HG03066 (cell line): Measurements from ENCODE around the gene RTN4RL1.
"Not testable (repeated sequence)": the region's sequence is repeated elsewhere in the genome, so short reads cannot be mapped to it uniquely, and the experiment has no call there.

Experiments used
- ATAC-seq: cut with Tn5 transposase; IDR thresholded peaks from one replicate; pipeline ENCODE4 v1.9.1; 2021; ENCODE audit warnings: low read depth; ENCODE audit not compliant: unreplicated experiment

RTN4RL1 gene

GRCh38 chr17:2027528-2028233, 2.5 kb upstream of the RTN4RL1 start:
- no peak for ATAC-seq

- ATAC-seq: no peak
Observed at GRCh38 chr17:2025622-2026309, 632 bp upstream of the RTN4RL1 start.

- ATAC-seq: no peak
Observed at GRCh38 chr17:2024572-2025219, 438 bp downstream of the RTN4RL1 start.

DNA sequence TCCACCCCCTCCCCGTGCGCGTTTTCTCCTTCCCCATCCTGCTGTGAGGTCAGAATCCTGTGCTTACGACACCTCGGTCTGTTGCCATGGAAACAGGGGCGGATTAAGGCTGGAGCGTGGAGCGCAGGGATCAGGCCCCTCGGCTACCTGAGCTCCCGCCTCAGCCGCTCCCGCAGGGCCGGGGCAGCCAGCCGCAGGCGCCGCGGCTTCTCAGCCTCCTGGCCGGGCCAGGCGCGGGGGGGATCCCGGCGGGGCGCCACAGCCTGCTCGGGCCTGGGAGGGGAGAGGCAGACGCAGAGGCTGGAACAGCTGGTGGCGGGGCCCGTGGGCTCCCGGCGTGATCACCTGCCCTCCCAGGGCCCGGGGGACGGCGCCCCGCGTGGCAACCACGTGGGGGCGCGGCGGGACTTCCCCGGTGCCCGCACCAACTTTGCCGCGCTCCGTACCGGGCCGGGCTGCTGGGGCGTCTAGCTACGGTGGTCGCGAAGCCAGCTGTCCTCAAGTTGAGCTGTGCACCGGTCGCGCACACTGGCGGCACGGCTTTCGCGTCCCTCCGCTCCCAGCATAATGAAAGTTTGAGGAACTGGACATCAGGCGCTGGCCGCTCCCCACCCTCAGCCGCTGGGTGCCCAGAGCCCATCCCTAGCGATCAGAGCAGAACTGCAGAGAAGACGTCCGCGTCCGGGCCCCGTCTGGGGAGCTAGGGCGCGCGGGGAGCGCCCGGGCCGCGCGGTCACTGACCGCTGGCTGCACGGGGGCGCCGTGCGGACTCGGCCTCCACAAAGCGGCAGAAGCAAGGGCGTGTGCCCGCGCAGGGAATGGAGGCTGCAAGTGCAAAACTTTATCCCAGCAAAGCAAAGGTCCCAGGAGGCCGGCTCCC, 1.2 kb downstream of the RTN4RL1 start:
- no peak for ATAC-seq

DNA sequence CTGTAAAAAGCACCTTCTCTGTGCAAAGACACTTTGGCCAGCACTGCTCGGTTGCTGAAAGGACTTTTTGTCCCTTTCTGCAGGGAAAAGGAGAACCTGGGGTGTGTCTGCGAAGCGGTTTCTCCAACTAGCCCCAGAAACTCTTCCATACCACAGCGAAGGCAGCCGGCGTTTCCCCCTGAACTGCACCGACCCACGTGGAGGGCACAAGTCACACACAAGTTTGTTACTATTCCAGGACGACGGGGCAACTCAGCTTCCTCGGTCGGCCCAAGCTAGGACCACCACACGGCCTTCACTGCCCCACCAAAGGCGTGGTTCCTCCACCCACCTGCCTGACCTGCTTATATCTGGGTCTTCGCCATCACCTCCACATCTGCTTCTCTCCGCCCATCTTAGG, 1.9 kb downstream of the RTN4RL1 start:
- no peak for ATAC-seq

- ATAC-seq: no peak
Observed at GRCh38 chr17:2022647-2023240, 2.4 kb downstream of the RTN4RL1 start.

- ATAC-seq: no peak
Observed at GRCh38 chr17:2020721-2021120, 4.4 kb downstream of the RTN4RL1 start.

- ATAC-seq: no peak
Observed at GRCh38 chr17:2019723-2020122, 5.4 kb downstream of the RTN4RL1 start.

DNA sequence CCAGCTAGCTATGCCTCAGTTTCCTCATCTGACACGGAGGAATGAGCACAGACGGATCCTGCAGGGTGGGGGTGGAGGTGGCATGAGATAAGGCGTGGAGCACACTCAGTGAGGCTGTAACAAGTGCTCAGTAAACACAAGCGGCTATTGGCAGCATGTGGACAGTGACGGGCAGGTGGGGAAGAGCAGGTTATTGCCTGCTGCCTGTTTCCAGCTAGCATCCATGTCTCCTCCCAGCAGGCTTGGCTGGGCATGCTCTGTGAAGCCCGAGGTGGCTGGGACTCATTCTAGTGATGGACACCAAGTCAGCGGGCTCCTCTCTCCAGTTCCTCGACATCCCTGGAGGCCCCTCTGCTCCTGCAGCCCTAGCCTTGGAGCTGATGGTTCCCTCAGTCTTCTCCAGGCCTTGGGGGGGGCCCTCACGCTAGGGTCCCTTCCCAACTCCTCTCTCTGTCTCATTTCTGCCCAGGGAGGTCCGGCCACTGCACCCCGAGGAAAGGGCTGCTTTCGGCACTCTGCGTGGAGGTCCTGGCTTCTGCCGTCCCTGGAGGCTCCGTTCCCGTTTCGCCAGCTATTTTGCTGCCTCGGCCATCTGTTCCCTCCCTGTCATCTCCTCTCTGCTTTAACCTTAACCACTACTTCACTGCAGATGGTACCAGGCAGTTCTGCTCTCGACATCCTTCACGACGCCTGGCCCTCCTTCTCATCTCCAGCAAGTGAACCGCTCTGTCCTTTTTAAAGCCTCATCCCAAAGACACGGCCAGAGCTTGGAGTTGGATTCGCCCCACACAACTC, 6.2 kb downstream of the RTN4RL1 start:
- no peak for ATAC-seq

- ATAC-seq: no peak
Observed at GRCh38 chr17:2017274-2017941, 7.7 kb downstream of the RTN4RL1 start.

DNA sequence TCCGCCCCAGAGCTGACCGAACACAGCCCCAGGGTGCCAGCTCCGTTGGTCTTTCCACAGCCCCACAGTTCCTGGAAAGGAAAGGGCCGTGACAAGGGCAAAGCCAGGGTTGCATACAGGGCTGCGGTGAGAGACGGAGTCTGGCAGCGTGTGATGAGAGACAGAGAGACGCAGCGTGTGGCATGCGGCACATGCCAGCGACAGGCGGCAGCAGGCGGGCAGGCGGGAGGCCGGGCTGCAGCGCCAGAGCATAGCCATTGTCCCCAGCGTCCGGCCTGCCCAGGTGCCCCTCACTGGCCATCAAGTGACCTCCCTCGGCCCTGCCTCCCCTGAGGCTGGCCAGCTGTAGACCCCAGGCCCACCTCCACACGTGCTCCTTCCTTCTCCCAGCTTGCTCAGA, 8.6 kb downstream of the RTN4RL1 start:
- no peak for ATAC-seq

DNA sequence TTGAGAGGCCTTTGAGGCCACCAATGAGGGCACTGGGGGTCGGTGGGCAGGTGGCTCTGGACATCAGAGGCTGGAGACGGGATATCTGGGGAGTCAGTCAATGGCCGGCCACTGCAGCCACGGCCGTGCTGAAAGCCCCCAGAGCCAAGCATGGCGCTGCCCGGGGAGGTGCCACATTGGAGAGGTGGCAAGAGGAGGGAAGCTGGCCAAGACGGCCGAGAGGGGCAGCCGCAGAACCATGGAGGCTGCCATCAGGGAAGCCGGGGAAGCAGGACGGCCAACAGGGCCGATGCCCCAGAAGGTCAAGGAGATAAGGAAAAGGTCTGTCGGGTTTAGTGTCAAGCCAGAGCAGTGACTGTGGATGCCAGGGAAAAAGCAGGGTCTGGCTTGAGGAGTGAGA, 9.8 kb downstream of the RTN4RL1 start:
- ATAC-seq: no peak

DNA sequence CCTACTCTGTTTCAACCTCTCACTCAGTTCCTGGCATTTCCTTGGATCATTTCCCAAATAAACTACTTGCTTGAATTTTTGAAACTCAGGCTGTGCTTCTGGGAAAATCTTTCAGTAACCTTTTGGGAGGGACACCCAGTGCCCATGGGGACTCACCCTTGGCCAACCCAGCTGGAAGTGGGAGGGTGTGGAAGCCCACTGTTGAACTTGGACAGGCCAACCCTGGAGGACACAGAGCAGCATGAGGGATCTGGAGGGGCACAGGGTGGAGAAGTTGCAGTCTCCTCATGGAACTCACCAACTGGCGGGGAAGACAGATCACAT, 11.2 kb downstream of the RTN4RL1 start:
- ATAC-seq: no peak

DNA sequence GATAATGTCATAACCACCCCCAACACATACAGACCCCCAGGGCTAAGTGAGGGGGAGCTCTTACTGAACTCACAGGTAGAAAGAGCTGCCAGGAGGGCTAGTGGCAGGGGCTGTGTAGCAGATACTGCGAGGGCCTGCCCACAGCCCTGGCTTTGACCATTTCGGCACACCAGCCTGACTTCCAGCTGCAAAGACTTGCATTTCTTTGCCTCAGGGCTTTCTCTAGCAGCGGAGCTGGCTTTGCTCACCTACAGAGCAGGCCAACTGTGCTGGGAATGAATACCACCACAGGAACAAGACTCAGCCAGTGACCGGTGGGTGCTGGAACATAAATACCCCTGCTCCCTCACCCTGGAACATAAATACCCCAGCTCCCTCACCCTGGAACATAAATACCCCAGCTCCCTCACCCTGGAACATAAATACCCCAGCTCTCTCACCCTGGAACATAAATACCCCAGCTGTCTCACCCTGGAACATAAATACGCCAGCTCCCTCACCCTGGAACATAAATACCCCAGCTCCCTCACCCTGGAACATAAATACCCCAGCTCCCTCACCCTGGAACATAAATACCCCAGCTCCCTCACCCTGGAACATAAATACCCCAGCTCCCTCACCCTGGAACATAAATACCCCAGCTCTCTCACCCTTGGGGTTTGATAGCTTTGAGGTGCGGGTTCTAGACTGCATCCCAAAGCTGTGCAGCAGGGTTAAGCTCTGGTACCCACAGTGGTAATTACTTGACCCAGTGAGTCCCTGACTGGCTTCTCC, 11.7 kb downstream of the RTN4RL1 start:
- not testable (repeated sequence) for ATAC-seq

DNA sequence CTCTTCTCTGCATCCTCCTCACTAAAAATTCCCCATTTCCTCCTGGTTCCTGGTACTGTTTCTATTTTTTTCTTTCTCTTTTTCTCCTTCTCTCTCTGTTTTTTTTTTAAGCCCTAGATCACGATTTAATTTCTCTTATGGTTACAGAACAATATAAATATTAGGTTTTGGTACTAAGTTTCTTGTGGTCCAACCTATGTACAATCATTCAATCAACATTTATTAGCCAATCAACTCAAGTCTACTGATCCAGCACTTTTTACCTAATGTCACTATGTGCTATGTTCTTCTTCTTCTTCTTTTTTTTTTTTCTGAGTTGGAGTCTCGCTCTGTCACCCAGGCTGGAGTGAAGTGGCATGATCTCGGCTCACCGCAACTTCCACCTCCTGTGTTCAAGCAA, 12.6 kb downstream of the RTN4RL1 start:
- no peak for ATAC-seq

- no peak for ATAC-seq
Observed at GRCh38 chr17:2011411-2012371, 13.4 kb downstream of the RTN4RL1 start.

GRCh38 chr17:2009737-2010136, 15.4 kb downstream of the RTN4RL1 start:
- ATAC-seq: no peak
